GM19351 (cell line): Measurements from ENCODE around the gene TRPM6.
"Not testable (repeated sequence)": the region's sequence is repeated elsewhere in the genome, so short reads cannot be mapped to it uniquely, and the experiment has no call there.

Experiments used
- ATAC-seq: cut with Tn5 transposase; IDR thresholded peaks from one replicate; pipeline ENCODE4 v1.9.1; 2021; ENCODE audit warnings: mild to moderate bottlenecking, moderate library complexity; ENCODE audit not compliant: unreplicated experiment

TRPM6 gene

GRCh38 chr9:74860247-74860646 lies 27.5 kb downstream of the TRPM6 start:
- not testable (repeated sequence) for ATAC-seq

DNA sequence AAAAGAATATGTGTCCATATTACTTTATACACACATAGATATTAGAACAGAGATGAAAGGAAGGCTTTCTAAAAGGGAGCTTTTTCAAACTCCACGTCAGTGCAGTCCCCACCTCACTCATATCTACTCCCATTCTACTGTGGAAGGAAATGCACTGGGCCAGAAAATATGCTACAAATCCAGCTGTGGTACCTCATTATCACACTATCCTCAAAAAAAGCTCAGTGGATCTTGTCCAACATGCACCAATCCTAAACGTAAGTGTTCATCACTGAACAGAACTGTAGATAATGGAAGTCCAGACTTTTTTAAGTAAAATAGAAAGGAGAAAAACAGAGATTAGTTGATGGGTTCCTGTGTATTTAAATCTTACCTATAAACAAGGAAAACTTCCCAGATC lies 27.9 kb downstream of the TRPM6 start:
- ATAC-seq: no peak

GRCh38 chr9:74858751-74859414 lies 28.8 kb downstream of the TRPM6 start:
- no peak for ATAC-seq

- no peak for ATAC-seq
Measured at GRCh38 chr9:74856989-74857388, 30.7 kb downstream of the TRPM6 start.

- ATAC-seq: no peak
Measured at GRCh38 chr9:74855072-74855471, 32.6 kb downstream of the TRPM6 start.

DNA sequence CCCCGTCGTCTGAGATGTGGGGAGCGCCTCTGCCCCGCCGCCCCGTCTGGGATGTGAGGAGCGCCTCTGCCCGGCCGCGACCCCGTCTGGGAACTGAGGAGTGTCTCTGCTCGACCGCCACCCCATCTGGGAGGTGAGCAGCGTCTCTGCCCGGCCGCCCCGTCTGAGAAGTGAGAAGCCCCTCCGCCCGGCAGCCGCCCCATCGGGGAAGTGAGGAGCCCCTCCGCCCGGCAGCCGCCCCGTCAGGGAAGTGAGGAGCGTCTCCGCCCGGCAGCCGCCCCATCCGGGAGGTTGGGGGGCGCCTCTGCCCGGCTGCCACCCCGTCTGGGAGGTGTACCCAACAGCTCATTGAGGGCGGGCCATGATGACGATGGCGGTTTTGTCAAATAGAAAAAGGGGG lies 34.7 kb downstream of the TRPM6 start:
- ATAC-seq: not testable (repeated sequence)

GRCh38 chr9:74848153-74848525 lies 39.6 kb downstream of the TRPM6 start:
- ATAC-seq: no peak

DNA sequence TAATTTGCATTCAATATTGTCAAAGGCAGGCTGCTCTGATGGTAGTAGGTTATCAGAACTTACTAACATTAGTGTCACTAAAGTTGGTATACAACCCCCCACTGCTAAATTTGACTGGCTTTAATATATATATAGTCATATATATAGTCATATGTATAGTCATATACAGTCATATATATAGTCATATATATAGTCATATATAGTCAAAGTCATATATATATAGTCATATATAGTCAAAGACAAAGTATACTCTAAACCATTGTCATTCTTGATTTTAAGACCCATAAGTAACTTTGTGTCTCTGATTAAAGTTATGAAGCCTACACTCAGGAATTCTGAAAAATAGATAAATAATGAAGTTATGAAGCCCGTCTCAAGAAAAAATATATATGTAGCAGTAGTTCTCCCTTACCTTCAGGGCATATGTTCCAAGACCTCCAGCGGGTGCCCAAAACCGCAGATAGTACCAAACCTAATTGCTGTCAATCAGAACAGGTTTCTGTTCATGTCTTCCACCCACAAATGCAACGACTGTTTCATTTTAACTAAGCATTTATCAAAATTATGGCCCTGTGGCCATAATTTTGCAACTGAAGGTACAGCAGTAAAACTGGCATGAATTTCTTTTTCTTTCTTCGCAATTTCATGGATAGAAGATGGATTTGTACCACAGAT lies 40.1 kb downstream of the TRPM6 start:
- no peak for ATAC-seq

DNA sequence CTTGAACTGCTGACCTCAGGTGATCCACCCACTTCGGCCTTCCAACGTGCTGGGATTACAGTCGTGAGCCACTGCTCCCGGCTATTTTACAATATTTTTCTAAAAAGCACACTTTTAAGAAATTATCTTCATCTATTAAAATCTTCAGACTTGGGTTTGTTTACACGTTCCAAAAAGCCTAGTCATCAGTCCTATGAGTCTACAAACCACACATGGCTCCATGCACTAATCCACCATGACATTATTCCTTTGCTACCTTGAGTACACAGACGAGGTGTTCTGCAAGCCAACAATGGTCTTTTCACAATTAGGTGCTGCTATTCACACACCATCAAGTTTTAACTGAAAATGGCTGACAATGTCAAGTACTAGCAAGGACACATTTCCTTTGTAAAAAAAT lies 41.0 kb downstream of the TRPM6 start:
- no peak for ATAC-seq

DNA sequence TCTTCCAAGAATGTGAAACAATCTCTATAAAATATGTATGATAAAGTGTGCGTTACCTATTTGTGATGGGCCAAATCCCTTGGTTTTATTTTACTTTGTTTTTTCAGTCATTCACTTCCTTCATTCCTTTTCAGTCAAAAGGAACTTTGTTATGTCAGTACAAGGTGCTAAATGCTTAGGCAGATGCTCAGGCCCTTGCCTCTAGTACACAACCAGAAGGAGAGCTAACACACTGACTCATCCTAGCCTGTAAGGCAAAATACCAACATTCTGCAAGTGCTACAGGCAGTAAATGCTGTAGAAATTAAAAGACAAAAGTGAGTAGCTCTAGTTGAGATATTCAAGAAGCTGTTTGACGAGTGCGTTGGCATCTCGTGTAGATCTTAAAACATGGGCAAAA lies 49.4 kb downstream of the TRPM6 start:
- no peak for ATAC-seq

GRCh38 chr9:74824654-74825053 lies 63.1 kb downstream of the TRPM6 start:
- ATAC-seq: no peak

DNA sequence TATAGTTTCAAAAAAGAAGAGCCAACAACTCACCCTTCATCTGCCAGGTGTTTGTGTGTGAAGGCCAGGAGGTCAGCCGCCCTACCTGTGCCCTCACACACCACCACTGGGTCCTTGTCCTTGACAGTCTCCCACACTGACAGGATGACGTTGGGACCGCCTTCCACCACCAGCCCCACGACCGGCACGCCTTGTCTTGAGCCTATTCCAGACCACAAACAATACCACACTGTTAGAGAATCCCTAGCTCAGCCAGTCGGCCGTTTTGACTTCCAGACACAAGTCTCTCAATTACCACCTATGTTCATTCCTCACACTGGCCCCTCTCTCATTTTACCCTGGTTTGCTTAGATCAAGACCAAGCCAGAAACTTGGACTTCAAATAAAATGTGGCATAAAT lies 66.1 kb downstream of the TRPM6 start:
- no peak for ATAC-seq

DNA sequence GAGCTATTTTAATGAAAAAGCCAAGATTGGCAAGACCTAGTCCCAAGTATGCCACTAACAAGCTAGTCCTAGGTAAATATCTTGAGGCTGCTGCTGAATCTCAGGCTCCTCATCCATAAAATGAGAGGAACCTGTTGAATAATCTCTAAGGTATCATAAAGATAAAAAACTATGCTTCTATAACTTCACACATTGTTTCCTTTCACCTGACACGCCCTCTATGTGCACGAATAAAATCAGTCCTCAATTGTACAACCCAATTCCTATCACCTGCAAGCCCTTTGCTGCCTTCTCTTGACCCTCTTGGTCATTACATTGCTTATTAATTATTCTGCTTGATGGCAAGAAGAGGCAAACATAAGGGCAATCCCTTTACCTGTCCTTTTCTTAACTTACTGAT lies 69.9 kb downstream of the TRPM6 start:
- ATAC-seq: no peak

DNA sequence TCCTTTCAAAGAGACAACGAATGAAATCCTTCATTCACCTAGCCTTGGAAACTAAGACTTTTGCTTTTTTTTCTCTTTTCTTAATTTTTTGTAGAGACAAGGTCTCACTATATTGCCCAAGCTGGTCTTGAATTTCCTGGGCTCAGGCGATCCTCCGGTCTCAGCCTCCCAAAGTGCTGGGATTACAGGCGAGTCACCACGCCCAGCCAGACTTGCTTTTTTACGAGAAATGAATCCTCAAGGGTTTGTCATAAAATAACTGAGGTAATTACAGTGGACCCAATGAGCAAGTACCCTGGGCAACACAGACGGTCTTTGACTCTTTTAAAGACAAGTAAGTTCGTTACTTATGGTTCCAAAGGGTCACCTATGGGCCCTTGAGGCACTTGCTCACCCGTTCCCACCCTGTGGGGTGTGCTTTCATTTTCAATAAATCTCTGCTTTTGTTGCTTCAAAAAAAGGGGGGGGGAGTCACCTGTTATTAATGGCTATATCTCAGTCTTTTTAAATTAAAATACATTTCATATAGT lies 70.4 kb downstream of the TRPM6 start:
- ATAC-seq: no peak

DNA sequence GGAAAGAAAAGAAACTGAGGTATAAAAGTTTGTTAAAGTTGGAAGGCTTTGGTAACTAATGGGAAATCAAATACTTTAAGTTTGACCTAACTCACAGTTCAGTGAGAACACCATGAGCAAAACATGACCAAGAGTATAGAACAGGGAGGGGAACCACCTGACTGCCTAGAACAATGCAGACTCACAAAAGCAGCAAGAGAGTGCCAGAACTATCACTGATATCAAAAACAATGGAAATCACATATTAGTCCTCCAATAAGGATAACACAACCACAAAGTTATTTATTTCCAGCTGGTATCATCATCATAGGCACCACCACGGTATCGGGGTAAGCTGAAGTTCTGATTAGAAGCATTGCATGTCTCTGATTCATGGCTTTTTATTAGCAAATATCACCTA lies 77.5 kb downstream of the TRPM6 start:
- ATAC-seq: no peak

DNA sequence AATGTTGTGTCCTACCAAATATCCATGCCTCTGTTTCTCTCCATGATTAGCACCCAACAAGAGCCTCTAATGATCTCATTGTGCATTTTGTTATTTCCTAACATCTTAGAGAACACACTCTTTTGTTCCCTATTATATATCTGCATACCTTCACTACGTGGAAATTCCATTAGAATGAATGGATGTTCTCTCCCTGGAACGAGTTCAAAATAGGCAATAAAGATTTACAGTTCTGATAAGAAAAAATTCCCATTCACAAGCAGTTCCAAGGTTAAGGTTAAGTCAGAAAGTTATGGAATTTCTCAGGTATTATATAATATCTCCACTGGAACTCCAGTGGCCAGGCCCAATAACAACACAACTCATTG lies 83.7 kb downstream of the TRPM6 start:
- ATAC-seq: no peak

- ATAC-seq: no peak
Measured at GRCh38 chr9:74803376-74804017, 84.2 kb downstream of the TRPM6 start.

- no peak for ATAC-seq
Measured at GRCh38 chr9:74800226-74800625, 87.5 kb downstream of the TRPM6 start.

DNA sequence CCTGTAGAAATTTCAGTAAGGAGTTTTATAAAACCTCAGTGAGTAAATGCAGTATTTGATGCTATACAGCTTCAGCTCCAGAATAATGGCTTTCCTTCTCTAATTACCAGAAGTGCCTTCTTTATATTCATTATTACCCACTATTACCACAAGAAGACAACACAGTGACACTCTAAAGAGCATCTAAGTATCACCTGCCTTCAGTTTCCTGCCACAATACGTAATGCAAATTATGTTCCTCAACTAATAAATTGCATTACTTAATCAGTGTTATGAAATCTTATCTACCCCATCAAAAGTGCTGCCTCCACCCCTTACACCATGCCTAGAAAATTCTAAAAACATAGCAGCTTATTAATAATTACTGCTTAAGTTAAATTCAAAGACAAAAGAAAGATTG lies 91.9 kb downstream of the TRPM6 start:
- no peak for ATAC-seq

- no peak for ATAC-seq
Measured at GRCh38 chr9:74795081-74795480, 92.6 kb downstream of the TRPM6 start.

GRCh38 chr9:74784506-74784905 lies 103.2 kb downstream of the TRPM6 start:
- no peak for ATAC-seq

DNA sequence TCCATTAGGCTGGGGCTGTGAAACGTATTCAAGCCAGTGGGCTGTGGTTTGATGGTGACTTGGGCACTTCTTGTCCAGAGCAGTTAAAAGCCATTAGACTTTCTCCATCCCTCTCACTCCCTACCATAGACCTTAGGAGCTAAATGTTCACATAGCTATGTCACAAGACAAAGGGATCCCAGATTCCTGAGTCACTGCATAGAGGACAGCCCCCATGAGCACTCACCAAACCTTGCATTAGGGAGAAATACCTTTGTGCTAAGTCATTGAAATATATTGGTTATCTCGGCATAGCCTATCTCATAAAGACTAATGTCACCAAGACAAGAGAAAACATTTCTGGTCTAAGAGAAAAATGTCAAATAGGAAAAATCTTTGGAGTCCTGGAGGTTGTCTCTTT lies 104.3 kb downstream of the TRPM6 start:
- ATAC-seq: no peak
